Measurements from ENCODE around the gene KRT9. TPM values are rescaled to one million over a fixed set of nuclear protein-coding genes. Genes with fewer than 3 reads are reported as not detected.

Gene KRT9
- total RNA-seq, 1 experiment from 2014 or later, result not detected

- H3K4me1 ChIP-seq (ENCODE audit: insufficient read depth, low read length, poor library complexity, severe bottlenecking), result no peaks in the 10 kb centered on the region
- no peak overlapping the region for H3K27ac ChIP-seq (ENCODE audit: low read depth, low read length, poor library complexity, severe bottlenecking)
- ChIA-PET CTCF (no interaction called here), POLR2A (ENCODE audit: low non-redundant PET) (no interaction called here)
- no peaks in the 10 kb centered on the region for H3K9me3 ChIP-seq (ENCODE audit: low read depth, low read length, poor library complexity, severe bottlenecking)
- no peak for DNase-seq (ENCODE audit: low spot score)
- TF ChIP-seq CTCF (conservative IDR thresholded peaks at IDR 0.05; ENCODE audit: low read depth, low read length), result no peak
- TF ChIP-seq EZH2 (IDR thresholded peaks at IDR 0.05; ENCODE audit: borderline replicate concordance, low read depth, low read length, poor library complexity, severe bottlenecking), result no peak
- intact Hi-C loops (cut with micrococcal nuclease; ENCODE audit: unreplicated experiment), result no loop called here
- H3K36me3 ChIP-seq (ENCODE audit: insufficient read depth, low read length, poor library complexity, severe bottlenecking), result no peaks in the 10 kb centered on the region
- H3K4me3 ChIP-seq (ENCODE audit: low read depth, low read length, poor library complexity, severe bottlenecking), result no peak overlapping the region
- no peaks in the 10 kb centered on the region for H3K27me3 ChIP-seq (replicated peaks; ENCODE audit: insufficient read depth, low read depth, low read length, poor library complexity)
- BruUV-seq (replicated peaks), result no TSS peak
These were observed 30.7 kb upstream of the KRT9 start for GRCh38 chr17:41602524-41602923.

GRCh38 chr17:41600318-41600717 is 28.5 kb upstream of the KRT9 start:
- no peaks in the 10 kb centered on the region for H3K9me3 ChIP-seq (ENCODE audit: low read depth, low read length, poor library complexity, severe bottlenecking)
- POLR2A ChIA-PET (ENCODE audit: low non-redundant PET), result no interaction called here
- no peaks in the 10 kb centered on the region for H3K36me3 ChIP-seq (ENCODE audit: insufficient read depth, low read length, poor library complexity, severe bottlenecking)

GRCh38 chr17:41599680-41600079 is 27.8 kb upstream of the KRT9 start:
- Histone ChIP-seq H3K9me3 (ENCODE audit: low read depth, low read length, poor library complexity, severe bottlenecking) (no peaks in the 10 kb centered on the region), H3K4me3 (ENCODE audit: low read depth, low read length, poor library complexity, severe bottlenecking) (no peak overlapping the region), H3K27me3 (replicated peaks; ENCODE audit: insufficient read depth, low read depth, low read length, poor library complexity) (no peaks in the 10 kb centered on the region), H3K27ac (ENCODE audit: low read depth, low read length, poor library complexity, severe bottlenecking) (no peak overlapping the region), H3K4me1 (ENCODE audit: insufficient read depth, low read length, poor library complexity, severe bottlenecking) (no peaks in the 10 kb centered on the region), H3K36me3 (ENCODE audit: insufficient read depth, low read length, poor library complexity, severe bottlenecking) (no peaks in the 10 kb centered on the region)
- TF ChIP-seq CTCF (conservative IDR thresholded peaks at IDR 0.05; ENCODE audit: low read depth, low read length), result no peak
- TF ChIP-seq EZH2 (IDR thresholded peaks at IDR 0.05; ENCODE audit: borderline replicate concordance, low read depth, low read length, poor library complexity, severe bottlenecking), result no peak
- ChIA-PET CTCF (no interaction called here), POLR2A (ENCODE audit: low non-redundant PET) (no interaction called here)
- no TSS peak for BruUV-seq (replicated peaks)
- no peak for DNase-seq (ENCODE audit: low spot score)
- intact Hi-C loops (cut with micrococcal nuclease; ENCODE audit: unreplicated experiment), result no loop called here

More at GRCh38 chr17:41600318-41600717, 28.5 kb upstream of the KRT9 start:
- H3K27ac ChIP-seq (ENCODE audit: low read depth, low read length, poor library complexity, severe bottlenecking), result no peak overlapping the region
- H3K4me1 ChIP-seq (ENCODE audit: insufficient read depth, low read length, poor library complexity, severe bottlenecking), result no peaks in the 10 kb centered on the region
- no peak for TF ChIP-seq EZH2 (IDR thresholded peaks at IDR 0.05; ENCODE audit: borderline replicate concordance, low read depth, low read length, poor library complexity, severe bottlenecking)
- TF ChIP-seq CTCF (conservative IDR thresholded peaks at IDR 0.05; ENCODE audit: low read depth, low read length), result no peak
- DNase-seq (ENCODE audit: low spot score), result no peak
- H3K4me3 ChIP-seq (ENCODE audit: low read depth, low read length, poor library complexity, severe bottlenecking), result no peak overlapping the region
- CTCF ChIA-PET, result no interaction called here
- H3K27me3 ChIP-seq (replicated peaks; ENCODE audit: insufficient read depth, low read depth, low read length, poor library complexity), result no peaks in the 10 kb centered on the region
- BruUV-seq (replicated peaks), result no TSS peak
- intact Hi-C loops (cut with micrococcal nuclease; ENCODE audit: unreplicated experiment), result no loop called here
